Activated T-helper 1 cell treated with Interleukin-2 at 50 U/mL for 16 hours (primary cell): ENCODE measurements around the gene MYH7.

Experiments
- DNase-seq: peaks from one replicate; pipeline ENCODE4 v3.0.0-alpha.2; 2020; ENCODE audit warnings: low read depth

Gene MYH7

GRCh38 chr14:23366426-23366921, 69.0 kb downstream of the MYH7 start:
- no peak for DNase-seq

GRCh38 chr14:23365732-23366425, 69.6 kb downstream of the MYH7 start:
- no peak for DNase-seq

GRCh38 chr14:23365036-23365731, 70.3 kb downstream of the MYH7 start, which contains the start of gene EFS:
TSS of gene EFS (minus strand) at chr14:23365172. CDS start at chr14:23365025, 147 bp downstream.
- DNase-seq: no peak

- DNase-seq: no peak
Observed at GRCh38 chr14:23364164-23365035, 71.1 kb downstream of the MYH7 start.
